ACHN (cell line): ENCODE measurements around the gene ZNF787.
"Not testable (repeated sequence)": the region's sequence is repeated elsewhere in the genome, so short reads cannot be mapped to it uniquely, and the experiment has no call there.

Experiments used
- DNase-seq: peaks from one replicate; pipeline ENCODE4 v3.0.0-alpha.2; 2015
- in situ Hi-C: cut with HindIII; loops from 2 replicates; pipeline ENCODE4 v1.10.0; 2017; ENCODE audit warnings: low sequenced_read_pairs, low pct_ligation_motif_present, low pct_unique_long_range_greater_than_20kb

The ZNF787 gene

GRCh38 chr19:56121180-56122167 is at the start of gene ZNF787:
Gene ZNF787 (minus strand): TSS chr19:56121295. CDS start chr19:56103217, 18,078 bp downstream.
- peak; percentile 97 for DNase-seq
- in situ Hi-C loops = no loop called here

DNA sequence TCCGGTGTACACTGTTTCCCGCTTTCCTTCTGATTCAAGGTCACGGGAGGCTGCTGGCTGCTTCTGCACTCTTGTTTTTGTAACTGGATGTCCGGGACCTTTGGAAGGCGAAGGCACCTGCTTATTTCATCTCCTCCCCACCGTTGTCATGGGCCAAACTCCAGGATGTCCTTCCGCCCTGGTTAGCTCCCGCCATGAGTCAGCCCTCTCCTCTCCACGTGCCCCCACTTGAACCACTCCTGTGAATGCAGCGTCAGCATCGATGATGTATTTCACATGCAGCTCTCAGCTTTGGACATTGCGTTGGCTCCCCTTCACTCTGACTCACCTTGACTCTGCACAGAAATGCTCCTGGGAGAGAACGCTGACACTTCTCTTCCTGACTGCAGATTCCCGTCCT is 49.2 kb upstream of the ZNF787 start:
- DNase-seq = peak; percentile 89
- in situ Hi-C loops = no loop called here

DNA sequence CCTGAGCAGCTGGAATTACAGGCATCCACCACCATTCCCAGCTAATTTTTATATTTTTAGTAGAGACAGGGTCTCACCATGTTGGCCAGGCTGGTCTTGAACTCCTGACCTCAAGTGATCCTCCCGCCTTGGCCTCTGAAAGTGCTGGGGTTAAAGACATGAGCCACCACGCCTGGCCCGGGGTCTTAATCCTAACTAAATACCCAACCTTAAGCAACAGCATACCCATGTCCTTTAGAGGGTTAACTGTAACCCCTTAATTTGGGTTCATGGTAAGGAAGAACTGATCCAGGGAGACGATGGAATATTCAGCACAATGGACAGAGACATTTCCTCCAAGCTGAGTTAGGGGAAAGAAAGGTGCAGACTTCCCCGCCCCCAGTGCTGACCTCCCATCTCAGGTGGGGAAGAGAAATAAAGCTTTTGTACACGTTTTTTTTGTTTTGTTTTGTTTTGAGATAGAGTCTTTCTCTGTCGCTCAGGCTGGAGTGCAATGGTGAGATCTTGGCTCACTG is 46.0 kb upstream of the ZNF787 start:
- DNase-seq = peak; percentile 22
- in situ Hi-C loops = no loop called here

GRCh38 chr19:56163097-56163496 is 42.0 kb upstream of the ZNF787 start:
- in situ Hi-C loops = no loop called here

DNA sequence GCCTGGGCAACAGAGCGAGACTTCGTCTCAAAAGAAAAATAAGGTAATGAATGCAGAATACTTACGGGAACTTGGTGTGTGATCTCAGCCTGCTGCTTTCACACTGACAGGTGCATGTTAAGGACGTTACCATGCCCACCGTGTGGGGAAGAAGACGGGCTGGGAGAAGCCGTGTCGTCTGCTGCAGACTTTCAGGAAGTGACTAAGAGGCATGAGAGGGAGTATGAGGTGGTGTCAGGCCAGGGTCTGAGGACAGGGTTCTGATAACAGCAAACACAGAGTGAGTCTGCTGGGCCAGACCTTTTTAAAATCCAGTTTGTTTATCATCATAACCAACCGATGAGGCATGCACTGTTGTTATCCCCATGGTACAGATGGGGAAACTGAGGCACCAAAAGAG is 41.2 kb upstream of the ZNF787 start:
- in situ Hi-C loops = no loop called here
- DNase-seq = no peak

More at GRCh38 chr19:56163097-56163496, 42.0 kb upstream of the ZNF787 start:
- DNase-seq = no peak

- in situ Hi-C loops = no loop called here
Measured at GRCh38 chr19:56161534-56161933, 40.4 kb upstream of the ZNF787 start.

DNA sequence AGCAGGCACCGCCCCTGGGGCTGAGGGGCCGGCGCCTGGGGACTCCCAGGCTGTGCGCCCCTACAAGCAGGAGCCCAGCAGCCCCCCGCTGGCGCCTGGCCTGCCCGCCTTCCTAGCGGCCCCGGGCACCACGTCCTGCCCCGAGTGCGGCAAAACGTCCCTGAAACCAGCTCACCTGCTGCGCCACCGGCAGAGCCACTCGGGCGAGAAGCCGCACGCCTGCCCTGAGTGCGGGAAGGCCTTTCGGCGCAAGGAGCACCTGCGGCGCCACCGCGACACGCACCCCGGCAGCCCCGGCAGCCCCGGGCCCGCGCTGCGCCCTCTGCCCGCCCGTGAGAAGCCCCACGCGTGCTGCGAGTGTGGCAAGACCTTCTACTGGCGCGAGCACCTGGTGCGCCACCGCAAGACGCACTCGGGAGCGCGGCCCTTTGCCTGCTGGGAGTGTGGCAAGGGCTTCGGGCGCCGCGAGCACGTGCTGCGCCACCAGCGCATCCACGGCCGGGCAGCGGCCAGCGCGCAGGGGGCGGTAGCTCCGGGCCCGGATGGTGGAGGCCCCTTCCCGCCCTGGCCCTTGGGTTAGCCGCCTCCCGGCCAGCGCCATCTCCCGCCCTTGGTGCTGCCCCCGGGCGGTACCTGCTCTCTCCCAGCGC is 38.7 kb upstream of the ZNF787 start:
- in situ Hi-C loops = no loop called here
- DNase-seq = no peak

More at GRCh38 chr19:56161534-56161933, 40.4 kb upstream of the ZNF787 start:
- DNase-seq = no peak

GRCh38 chr19:56159009-56159559 is 38.0 kb upstream of the ZNF787 start:
- in situ Hi-C loops = no loop called here
- no peak for DNase-seq

- no peak for DNase-seq
- in situ Hi-C loops = no loop called here
Measured at GRCh38 chr19:56158170-56158757, 37.2 kb upstream of the ZNF787 start.

GRCh38 chr19:56156768-56157167 is 35.7 kb upstream of the ZNF787 start:
- in situ Hi-C loops = no loop called here
- no peak for DNase-seq

DNA sequence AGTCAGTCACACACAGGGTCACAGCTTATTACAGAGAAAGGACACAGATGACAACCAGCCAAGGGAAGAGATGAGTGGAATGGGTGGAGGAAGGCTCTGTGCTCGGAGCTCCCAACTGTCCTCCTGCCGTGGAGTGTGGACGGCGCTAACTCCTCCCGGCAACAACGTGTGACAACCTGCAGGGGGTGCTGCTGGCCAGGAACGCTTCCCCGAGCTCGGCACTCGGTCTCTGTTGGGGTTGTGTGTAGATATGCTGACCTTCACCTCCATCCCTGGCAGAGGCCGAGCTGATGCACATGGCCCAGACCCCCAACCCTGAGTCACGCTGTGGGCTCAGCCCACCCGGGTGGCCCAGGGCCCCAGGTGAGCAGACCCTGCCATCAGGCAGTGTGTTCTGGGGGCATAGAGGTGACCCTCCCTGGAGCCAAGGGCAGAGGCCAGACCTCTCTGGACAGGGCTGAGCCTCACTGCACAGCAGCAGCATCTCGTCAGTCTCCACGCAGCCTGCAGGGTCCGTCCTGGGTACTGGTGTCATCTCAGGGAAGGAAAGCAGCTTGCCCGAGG is 34.1 kb upstream of the ZNF787 start:
- in situ Hi-C loops = no loop called here
- DNase-seq = no peak

- no peak for DNase-seq
- in situ Hi-C loops = no loop called here
Measured at GRCh38 chr19:56153507-56153906, 32.4 kb upstream of the ZNF787 start.

DNA sequence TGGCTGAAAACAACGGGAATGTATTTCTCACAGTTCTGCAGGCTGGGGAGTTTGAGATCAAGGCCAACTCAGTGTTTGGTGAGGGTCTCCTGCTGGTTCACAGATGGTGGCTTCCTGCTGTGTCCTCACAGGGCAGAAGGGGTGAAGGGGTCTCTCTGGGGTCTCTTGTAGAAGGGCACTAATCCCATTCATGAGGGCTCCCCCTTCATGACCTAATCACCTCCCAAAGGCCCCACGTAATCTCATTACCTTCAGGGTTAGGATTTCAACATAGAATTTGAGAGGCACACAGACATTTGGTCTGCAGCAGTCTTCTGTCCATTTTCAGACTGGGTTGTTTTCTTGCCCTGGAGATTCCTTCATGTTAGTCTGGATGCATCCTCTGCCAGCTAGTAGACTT is 31.5 kb upstream of the ZNF787 start:
- in situ Hi-C loops = no loop called here
- no peak for DNase-seq

GRCh38 chr19:56150358-56150757 is 29.3 kb upstream of the ZNF787 start:
- in situ Hi-C loops = no loop called here
- no peak for DNase-seq

DNA sequence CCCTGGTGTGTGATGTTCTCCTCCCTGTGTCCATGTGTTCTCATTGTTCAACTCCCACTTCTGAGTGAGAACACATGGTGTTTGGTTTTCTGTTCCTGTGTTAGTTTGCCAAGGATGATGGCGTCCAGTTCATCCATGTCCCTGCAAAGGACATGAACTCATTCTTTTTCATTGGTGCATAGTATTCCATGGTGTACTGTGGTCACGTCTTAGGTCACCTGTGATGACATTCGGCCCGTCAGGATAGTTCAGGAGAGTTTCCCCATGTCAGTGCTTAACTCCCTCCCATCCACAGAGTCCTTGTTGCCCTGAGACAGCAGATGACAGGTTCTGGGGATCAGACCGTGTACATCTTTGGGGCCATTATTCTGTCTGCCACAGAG is 28.6 kb upstream of the ZNF787 start:
- DNase-seq = no peak
- in situ Hi-C loops = no loop called here

DNA sequence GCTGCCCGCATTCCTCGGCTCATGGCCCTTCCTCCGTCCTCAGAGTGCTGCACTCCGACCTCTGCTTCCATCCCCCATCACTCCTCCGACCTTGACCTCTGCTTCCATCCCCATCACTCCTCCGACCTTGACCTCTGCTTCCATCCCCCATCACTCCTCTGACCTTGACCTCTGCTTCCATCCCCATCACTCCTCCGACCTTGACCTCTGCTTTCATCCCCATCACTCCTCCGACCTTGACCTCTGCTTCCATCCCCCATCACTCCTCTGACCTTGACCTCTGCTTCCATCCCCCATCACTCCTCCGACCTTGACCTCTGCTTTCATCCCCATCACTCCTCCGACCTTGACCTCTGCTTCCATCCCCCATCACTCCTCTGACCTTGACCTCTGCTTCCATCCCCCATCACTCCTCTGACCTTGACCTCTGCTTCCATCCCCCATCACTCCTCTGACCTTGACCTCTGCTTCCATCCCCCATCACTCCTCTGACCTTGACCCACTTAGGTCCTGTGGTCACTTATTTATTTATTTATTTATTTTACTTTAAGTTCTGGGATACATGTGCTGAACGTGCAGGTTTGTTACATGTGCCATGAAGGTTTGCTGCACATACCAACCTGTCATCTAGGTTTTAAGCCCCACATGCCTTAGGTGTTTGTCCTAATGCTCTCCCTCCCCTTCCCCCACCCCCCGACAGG is 28.0 kb upstream of the ZNF787 start:
- DNase-seq, in situ Hi-C loops: not testable (repeated sequence)

DNA sequence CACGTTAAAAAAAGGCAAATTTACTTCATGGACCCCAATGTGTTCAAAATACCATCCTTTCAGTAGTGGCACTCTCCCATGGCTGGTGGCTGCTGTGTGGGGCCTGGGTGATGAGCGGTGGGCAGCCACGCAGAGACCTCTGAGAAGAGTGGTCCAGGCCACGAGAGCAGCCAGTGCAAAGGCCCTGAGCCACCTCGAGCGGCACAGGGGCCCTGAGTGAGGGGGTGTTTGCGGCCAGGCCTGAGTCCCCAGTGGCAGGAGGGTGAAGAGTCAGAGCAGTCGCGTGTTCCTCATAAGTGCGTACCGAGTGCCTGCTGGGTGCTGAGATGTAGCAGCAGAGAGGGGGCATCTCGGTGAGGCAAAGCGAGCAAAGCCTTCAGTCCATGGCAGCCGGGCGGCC is 27.0 kb upstream of the ZNF787 start:
- no peak for DNase-seq
- in situ Hi-C loops = no loop called here

DNA sequence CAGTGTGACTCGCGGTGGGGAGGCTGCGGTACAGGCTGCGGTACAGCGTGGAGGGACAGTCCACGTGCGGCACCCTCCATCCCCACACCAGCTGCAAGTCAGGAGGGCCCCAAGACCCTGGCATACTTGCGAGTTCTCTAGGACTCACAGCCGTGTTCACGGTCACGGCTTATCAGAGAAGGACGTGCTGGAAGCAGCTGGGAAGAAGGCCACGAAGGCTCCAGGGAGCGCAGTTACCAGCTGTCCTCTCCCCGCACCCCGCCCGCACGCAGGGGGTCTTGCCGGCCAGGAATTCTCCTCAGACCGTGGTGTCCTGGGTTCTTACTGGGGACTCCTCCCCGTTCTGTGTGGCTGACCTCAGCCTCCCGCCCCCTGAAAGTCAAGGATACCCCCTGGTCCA is 26.2 kb upstream of the ZNF787 start:
- DNase-seq = no peak
- in situ Hi-C loops = no loop called here
